ENCODE measurements around the gene P2RY13. TPM values are rescaled to one million over a fixed set of nuclear protein-coding genes. Genes with fewer than 3 reads are reported as not detected.

Gene P2RY13
- total RNA-seq, 2 experiments from 2014 or later = not detected

DNA sequence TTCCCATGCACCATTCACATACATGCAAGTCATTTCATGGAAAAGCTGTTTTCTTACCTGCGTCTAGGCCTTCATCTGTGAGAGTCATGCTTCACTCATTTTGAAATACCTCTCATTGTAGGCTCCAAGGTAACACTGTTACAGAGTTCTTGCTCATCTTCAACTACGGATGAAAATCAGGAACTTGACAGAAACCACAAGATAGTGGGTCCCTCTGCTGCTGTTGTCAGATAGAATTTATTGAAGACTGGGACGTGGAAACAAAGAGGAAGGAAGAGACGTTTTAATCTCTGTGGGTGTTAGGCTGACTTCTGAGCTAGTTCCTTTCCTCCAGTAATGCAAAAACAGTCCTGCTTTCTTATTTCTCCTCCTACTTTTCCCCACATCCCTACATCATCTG, 51.1 kb downstream of the P2RY13 start, which contains the start of gene P2RY14:
Gene P2RY14, minus strand, starts transcription at position 313 of the 400 bp plus-strand sequence. CDS start 64,226 bp downstream, outside the sequence.
- ChIA-PET CTCF (interaction anchor here (1.0 to 9.2 kb wide), 14 partner anchors 10 to 122 kb away, joined by 3 to 254 read pairs (median 4); no protein-coding TSS in a partner anchor), POLR2A (interaction anchor here (1.5 to 1.8 kb wide), 2 partner anchors 50 to 75 kb away, joined by 5 to 8 read pairs; partner anchors contain the start of gene GPR171)
- ATAC-seq (peak; percentile 10), DNase-seq (no peak)
- H3K9me3 Mint-ChIP-seq = no peaks in the 10 kb centered on the region
- H3K36me3 Mint-ChIP-seq (ENCODE audit: low read depth) = no peaks in the 10 kb centered on the region
- peaks cover 50% of the 10 kb centered on the region for H3K4me1 Mint-ChIP-seq (ENCODE audit: low read depth)
- peak within 1 kb of the TSS; percentile 27 for H3K4me3 Mint-ChIP-seq
- H3K27me3 Mint-ChIP-seq = no peaks in the 10 kb centered on the region
- peak within 1 kb of the TSS; percentile 50 for H3K27ac Mint-ChIP-seq
- TF ChIP-seq, protein P1, sequence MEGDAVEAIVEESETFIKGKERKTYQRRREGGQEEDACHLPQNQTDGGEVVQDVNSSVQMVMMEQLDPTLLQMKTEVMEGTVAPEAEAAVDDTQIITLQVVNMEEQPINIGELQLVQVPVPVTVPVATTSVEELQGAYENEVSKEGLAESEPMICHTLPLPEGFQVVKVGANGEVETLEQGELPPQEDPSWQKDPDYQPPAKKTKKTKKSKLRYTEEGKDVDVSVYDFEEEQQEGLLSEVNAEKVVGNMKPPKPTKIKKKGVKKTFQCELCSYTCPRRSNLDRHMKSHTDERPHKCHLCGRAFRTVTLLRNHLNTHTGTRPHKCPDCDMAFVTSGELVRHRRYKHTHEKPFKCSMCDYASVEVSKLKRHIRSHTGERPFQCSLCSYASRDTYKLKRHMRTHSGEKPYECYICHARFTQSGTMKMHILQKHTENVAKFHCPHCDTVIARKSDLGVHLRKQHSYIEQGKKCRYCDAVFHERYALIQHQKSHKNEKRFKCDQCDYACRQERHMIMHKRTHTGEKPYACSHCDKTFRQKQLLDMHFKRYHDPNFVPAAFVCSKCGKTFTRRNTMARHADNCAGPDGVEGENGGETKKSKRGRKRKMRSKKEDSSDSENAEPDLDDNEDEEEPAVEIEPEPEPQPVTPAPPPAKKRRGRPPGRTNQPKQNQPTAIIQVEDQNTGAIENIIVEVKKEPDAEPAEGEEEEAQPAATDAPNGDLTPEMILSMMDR (IDR thresholded peaks at IDR 0.05) = no peak
- intact Hi-C loops (cut with micrococcal nuclease) = no loop called here

DNA sequence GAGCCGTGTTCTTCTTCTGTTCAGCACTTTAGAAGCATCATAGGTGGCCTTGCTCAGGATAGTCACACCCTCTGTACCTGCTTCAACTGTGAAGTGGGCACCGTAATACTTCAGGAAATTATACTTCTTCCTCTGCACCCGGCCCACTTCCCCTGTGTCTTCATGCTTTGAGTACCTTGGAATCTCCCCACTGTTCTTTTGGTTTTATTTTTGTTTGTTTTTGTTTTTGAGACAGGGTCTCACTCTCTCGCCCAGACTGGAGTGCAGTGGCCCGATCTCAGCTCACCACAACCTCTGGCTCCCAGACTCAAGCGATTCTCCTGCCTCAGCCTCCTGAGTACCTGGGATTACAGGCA, 52.7 kb downstream of the P2RY13 start:
- Mint-ChIP-seq H3K4me1 (ENCODE audit: low read depth) (peaks cover 42% of the 10 kb centered on the region), H3K27me3 (no peaks in the 10 kb centered on the region), H3K4me3 (peak overlapping the region; percentile 45), H3K9me3 (no peaks in the 10 kb centered on the region), H3K36me3 (ENCODE audit: low read depth) (no peaks in the 10 kb centered on the region), H3K27ac (peak overlapping the region; percentile 73)
- intact Hi-C loops (cut with micrococcal nuclease) = no loop called here
- peak; percentile 64 for DNase-seq
- ChIA-PET CTCF (interaction anchor here (0.6 to 9.2 kb wide), 10 partner anchors 10 to 120 kb away, joined by 3 to 254 read pairs (median 4); no protein-coding TSS in a partner anchor), POLR2A (no interaction called here)
- peak; percentile 86 for ATAC-seq
- TF ChIP-seq, protein P1 (IDR thresholded peaks at IDR 0.05) = no peak

Other genes starting within 250 kb of the P2RY13 start
- 1 to 10 TPM; 2.9 to 3.4 TPM for gene MED12L, start 243.9 kb downstream of the P2RY13 start, total RNA-seq
- gene GPR171, start 126.3 kb downstream of the P2RY13 start, total RNA-seq = 100 to 1,000 TPM in 1 of 2 experiments, 10 to 100 TPM in 1; 91.8 to 101 TPM
- gene P2RY14, start 51.0 kb downstream of the P2RY13 start, total RNA-seq = under 1 TPM; 0.51 to 0.70 TPM
- not detected for gene GPR87, start 12.7 kb downstream of the P2RY13 start, total RNA-seq
- not detected for gene P2RY12, start 55.2 kb upstream of the P2RY13 start, total RNA-seq
- not detected for gene IGSF10, start 131.5 kb upstream of the P2RY13 start, total RNA-seq